GM21737 (cell line): Measurements from ENCODE around the gene ARHGEF33.

Source experiments
- ATAC-seq: cut with Tn5 transposase; IDR thresholded peaks from one replicate; pipeline ENCODE4 v1.9.1; 2021; ENCODE audit warnings: mild to moderate bottlenecking, moderate library complexity; ENCODE audit not compliant: unreplicated experiment

Gene ARHGEF33

GRCh38 chr2:39007875-39008504, 118.3 kb downstream of the ARHGEF33 start:
- ATAC-seq, result no peak

- ATAC-seq, result no peak
Measured at GRCh38 chr2:39008665-39009064, 119.0 kb downstream of the ARHGEF33 start.

- ATAC-seq, result no peak
Measured at GRCh38 chr2:39013871-39014270, 124.2 kb downstream of the ARHGEF33 start.

DNA sequence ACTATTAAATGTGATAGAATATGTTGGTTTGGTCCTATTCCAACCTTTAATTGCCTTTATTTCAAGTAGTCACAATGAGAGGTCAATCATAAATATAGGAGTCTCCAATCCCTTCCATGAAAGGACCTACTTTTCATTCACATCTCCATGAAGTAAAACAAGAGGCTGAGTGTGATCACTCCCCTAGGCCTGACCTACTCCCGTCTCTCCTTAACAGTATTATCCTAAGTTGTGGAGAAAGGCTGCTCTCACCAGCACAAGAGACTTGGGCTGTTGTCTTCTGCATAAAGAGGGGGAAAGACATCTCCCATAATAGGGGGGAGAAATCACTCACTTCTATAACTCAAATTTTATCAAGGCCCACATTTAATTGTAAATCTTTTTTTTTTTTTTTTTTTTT, 125.7 kb downstream of the ARHGEF33 start:
- ATAC-seq, result no peak

DNA sequence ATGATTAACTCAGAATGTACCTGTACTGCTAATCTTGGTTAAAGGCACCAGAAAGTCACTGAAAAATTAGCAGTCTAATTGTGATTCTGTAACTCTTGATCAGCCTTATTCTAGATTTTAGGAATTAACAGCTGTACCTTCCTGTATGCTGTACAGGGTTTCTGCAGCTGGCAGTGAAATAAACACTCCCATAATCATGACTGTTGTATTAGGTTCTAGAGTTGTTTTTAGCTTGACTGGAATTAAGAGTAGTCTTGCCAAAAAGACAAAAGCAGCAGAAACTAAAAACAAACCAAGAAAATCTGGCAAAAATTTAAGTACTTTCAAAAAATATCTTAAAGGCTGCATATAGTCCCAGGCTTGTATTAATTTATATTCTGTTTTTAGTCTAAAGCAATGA, 127.7 kb downstream of the ARHGEF33 start:
- no peak for ATAC-seq

- no peak for ATAC-seq
Measured at GRCh38 chr2:39018638-39019037, 129.0 kb downstream of the ARHGEF33 start.

GRCh38 chr2:39020383-39020782, 130.7 kb downstream of the ARHGEF33 start:
- no peak for ATAC-seq

- ATAC-seq, result no peak
Measured at GRCh38 chr2:39022642-39023235, 133.1 kb downstream of the ARHGEF33 start.

DNA sequence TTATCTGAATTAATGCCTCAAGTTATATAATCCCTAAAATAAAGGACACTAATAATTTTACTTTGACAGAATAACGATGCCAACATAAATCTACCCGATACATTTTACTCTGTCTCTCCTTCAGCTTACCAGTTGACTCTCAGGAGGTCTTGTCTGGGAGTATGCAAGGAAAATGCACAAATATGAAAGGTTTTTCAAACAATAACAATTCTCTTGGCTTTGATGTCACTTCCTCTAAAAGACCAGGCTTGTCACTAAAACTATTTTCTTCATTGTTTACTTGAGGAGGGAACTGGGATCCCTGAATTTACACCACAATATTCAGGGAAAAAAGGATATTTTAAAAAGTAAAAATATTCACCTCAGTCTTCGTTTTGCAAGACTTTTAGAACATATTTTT, 134.0 kb downstream of the ARHGEF33 start:
- ATAC-seq, result no peak

- no peak for ATAC-seq
Measured at GRCh38 chr2:39024833-39025232, 135.2 kb downstream of the ARHGEF33 start.
